Measurements from ENCODE around the gene CEMIP.

DNA sequence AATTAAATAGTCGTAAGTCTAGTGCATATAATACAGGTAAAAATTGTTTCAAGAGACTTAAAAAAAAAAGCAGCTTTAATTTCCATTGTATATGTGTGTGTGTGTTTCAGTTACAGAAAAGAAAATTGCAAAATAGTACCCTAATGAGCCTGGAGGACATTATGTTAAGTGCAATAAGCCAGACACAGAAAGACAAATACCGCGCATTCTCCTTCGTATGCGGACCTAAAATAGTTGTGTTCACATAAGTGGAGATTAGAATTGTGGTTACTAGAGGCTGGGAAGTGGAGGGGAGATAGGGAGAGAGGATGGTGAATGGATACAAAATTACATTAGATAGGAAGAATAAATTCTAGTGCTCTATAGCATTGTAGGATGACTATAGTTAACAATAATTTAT, 206.8 kb downstream of the CEMIP start:
- TF ChIP-seq, protein P1, sequence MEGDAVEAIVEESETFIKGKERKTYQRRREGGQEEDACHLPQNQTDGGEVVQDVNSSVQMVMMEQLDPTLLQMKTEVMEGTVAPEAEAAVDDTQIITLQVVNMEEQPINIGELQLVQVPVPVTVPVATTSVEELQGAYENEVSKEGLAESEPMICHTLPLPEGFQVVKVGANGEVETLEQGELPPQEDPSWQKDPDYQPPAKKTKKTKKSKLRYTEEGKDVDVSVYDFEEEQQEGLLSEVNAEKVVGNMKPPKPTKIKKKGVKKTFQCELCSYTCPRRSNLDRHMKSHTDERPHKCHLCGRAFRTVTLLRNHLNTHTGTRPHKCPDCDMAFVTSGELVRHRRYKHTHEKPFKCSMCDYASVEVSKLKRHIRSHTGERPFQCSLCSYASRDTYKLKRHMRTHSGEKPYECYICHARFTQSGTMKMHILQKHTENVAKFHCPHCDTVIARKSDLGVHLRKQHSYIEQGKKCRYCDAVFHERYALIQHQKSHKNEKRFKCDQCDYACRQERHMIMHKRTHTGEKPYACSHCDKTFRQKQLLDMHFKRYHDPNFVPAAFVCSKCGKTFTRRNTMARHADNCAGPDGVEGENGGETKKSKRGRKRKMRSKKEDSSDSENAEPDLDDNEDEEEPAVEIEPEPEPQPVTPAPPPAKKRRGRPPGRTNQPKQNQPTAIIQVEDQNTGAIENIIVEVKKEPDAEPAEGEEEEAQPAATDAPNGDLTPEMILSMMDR (IDR thresholded peaks at IDR 0.05), result no peak
- TF ChIP-seq POLR2A (IDR thresholded peaks at IDR 0.05; ENCODE audit: low read depth), result no peak
- no peak for TF ChIP-seq POLR2AphosphoS5 (IDR thresholded peaks at IDR 0.05)
